ENCODE measurements around the gene KCNQ1OT1. TPM values are rescaled to one million over a fixed set of nuclear protein-coding genes. Genes with fewer than 3 reads are reported as not detected.

KCNQ1OT1 gene
- total RNA-seq, 1 donor from 2014 or later: 0.54 TPM

GRCh38 chr11:2564588-2565425 is 135.0 kb downstream of the KCNQ1OT1 start:
- no peak for DNase-seq (ENCODE audit: low read depth)
- TF ChIP-seq CTCF (IDR thresholded peaks at IDR 0.05; ENCODE audit: insufficient read depth, low read length, poor library complexity, severe bottlenecking): no peak
- Histone ChIP-seq H3K4me3 (ENCODE audit: low read depth, low read length) (no peak overlapping the region), H3K27me3 (ENCODE audit: control insufficient read depth, insufficient read depth, low read length) (peaks cover 5% of the 10 kb centered on the region), H3K36me3 (ENCODE audit: control insufficient read depth, insufficient read depth, low read length) (no peaks in the 10 kb centered on the region)

- H3K4me3 ChIP-seq (ENCODE audit: low read depth, low read length): no peak overlapping the region
- peaks cover 5% of the 10 kb centered on the region for H3K27me3 ChIP-seq (ENCODE audit: control insufficient read depth, insufficient read depth, low read length)
- DNase-seq (ENCODE audit: low read depth): no peak
- H3K36me3 ChIP-seq (ENCODE audit: control insufficient read depth, insufficient read depth, low read length): no peaks in the 10 kb centered on the region
- no peak for TF ChIP-seq CTCF (IDR thresholded peaks at IDR 0.05; ENCODE audit: insufficient read depth, low read length, poor library complexity, severe bottlenecking)
Observed at GRCh38 chr11:2564008-2564530, 135.7 kb downstream of the KCNQ1OT1 start.

GRCh38 chr11:2563213-2564007 is 136.4 kb downstream of the KCNQ1OT1 start:
- DNase-seq (ENCODE audit: low read depth): no peak
- H3K27me3 ChIP-seq (ENCODE audit: control insufficient read depth, insufficient read depth, low read length): peaks cover 5% of the 10 kb centered on the region
- H3K4me3 ChIP-seq (ENCODE audit: low read depth, low read length): no peak overlapping the region
- no peak for TF ChIP-seq CTCF (IDR thresholded peaks at IDR 0.05; ENCODE audit: insufficient read depth, low read length, poor library complexity, severe bottlenecking)
- H3K36me3 ChIP-seq (ENCODE audit: control insufficient read depth, insufficient read depth, low read length): no peaks in the 10 kb centered on the region

GRCh38 chr11:2562890-2563212 is 136.9 kb downstream of the KCNQ1OT1 start:
- DNase-seq (ENCODE audit: low read depth): no peak
- no peaks in the 10 kb centered on the region for H3K36me3 ChIP-seq (ENCODE audit: control insufficient read depth, insufficient read depth, low read length)
- TF ChIP-seq CTCF (IDR thresholded peaks at IDR 0.05; ENCODE audit: insufficient read depth, low read length, poor library complexity, severe bottlenecking): no peak
- H3K27me3 ChIP-seq (ENCODE audit: control insufficient read depth, insufficient read depth, low read length): peaks cover 5% of the 10 kb centered on the region
- H3K4me3 ChIP-seq (ENCODE audit: low read depth, low read length): no peak overlapping the region

- TF ChIP-seq CTCF (IDR thresholded peaks at IDR 0.05; ENCODE audit: insufficient read depth, low read length, poor library complexity, severe bottlenecking): no peak
Observed at GRCh38 chr11:2561696-2562581, 137.9 kb downstream of the KCNQ1OT1 start.

More at GRCh38 chr11:2561696-2562581, 137.9 kb downstream of the KCNQ1OT1 start:
- H3K4me3 ChIP-seq (ENCODE audit: low read depth, low read length): no peak overlapping the region
- no peaks in the 10 kb centered on the region for H3K36me3 ChIP-seq (ENCODE audit: control insufficient read depth, insufficient read depth, low read length)
- no peak for DNase-seq (ENCODE audit: low read depth)
- peaks cover 5% of the 10 kb centered on the region for H3K27me3 ChIP-seq (ENCODE audit: control insufficient read depth, insufficient read depth, low read length)

Data from kidney epithelial cell (primary cell).